Measurements from ENCODE around the gene ERCC6L2. TPM values are rescaled to one million over a fixed set of nuclear protein-coding genes. Genes with fewer than 3 reads are reported as not detected.

The ERCC6L2 gene
- total RNA-seq, 1 donor = 102 TPM

- no peak overlapping the region for H3K4me3 ChIP-seq (ENCODE audit: low read depth, low read length)
- peak; percentile 21 for DNase-seq (ENCODE audit: low read depth)
- no peak for TF ChIP-seq CTCF (IDR thresholded peaks at IDR 0.05; ENCODE audit: insufficient read depth, low read depth, low read length)
Measured at GRCh38 chr9:95940265-95940664, 64.8 kb downstream of the ERCC6L2 start.

- TF ChIP-seq CTCF (IDR thresholded peaks at IDR 0.05; ENCODE audit: insufficient read depth, low read depth, low read length) = no peak
- no peak overlapping the region for H3K4me3 ChIP-seq (ENCODE audit: low read depth, low read length)
- DNase-seq (ENCODE audit: low read depth) = no peak
Measured at GRCh38 chr9:95942016-95942415, 66.5 kb downstream of the ERCC6L2 start.

- no peak overlapping the region for H3K4me3 ChIP-seq (ENCODE audit: low read depth, low read length)
- no peak for DNase-seq (ENCODE audit: low read depth)
- no peak for TF ChIP-seq CTCF (IDR thresholded peaks at IDR 0.05; ENCODE audit: insufficient read depth, low read depth, low read length)
Measured at GRCh38 chr9:95947118-95947517, 71.6 kb downstream of the ERCC6L2 start.

- DNase-seq (ENCODE audit: low read depth) = no peak
- no peak for TF ChIP-seq CTCF (IDR thresholded peaks at IDR 0.05; ENCODE audit: insufficient read depth, low read depth, low read length)
- no peak overlapping the region for H3K4me3 ChIP-seq (ENCODE audit: low read depth, low read length)
Measured at GRCh38 chr9:95952471-95952870, 77.0 kb downstream of the ERCC6L2 start.

GRCh38 chr9:95953986-95954385 lies 78.5 kb downstream of the ERCC6L2 start:
- no peak for DNase-seq (ENCODE audit: low read depth)
- TF ChIP-seq CTCF (IDR thresholded peaks at IDR 0.05; ENCODE audit: insufficient read depth, low read depth, low read length) = no peak
- H3K4me3 ChIP-seq (ENCODE audit: low read depth, low read length) = no peak overlapping the region

DNA sequence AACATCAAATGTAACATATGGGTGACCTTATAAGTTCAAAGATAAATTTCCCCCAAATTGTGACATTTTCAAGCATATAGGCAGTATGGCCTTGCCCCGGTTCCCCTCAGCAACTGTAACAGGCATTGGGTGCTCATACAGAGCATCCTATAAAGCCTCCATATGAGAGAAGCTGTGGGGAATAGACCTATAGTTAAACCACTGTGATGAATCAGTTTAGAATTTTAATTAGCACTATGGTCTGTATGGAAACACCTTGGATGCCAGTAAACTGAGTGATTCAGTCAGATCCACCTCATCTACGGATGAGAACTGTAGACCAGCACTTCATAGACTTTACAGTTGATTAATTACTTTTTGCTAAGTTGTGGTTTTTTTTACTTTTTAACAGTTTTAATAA lies 79.4 kb downstream of the ERCC6L2 start:
- no peak for DNase-seq (ENCODE audit: low read depth)
- no peak for TF ChIP-seq CTCF (IDR thresholded peaks at IDR 0.05; ENCODE audit: insufficient read depth, low read depth, low read length)
- no peak overlapping the region for H3K4me3 ChIP-seq (ENCODE audit: low read depth, low read length)

DNA sequence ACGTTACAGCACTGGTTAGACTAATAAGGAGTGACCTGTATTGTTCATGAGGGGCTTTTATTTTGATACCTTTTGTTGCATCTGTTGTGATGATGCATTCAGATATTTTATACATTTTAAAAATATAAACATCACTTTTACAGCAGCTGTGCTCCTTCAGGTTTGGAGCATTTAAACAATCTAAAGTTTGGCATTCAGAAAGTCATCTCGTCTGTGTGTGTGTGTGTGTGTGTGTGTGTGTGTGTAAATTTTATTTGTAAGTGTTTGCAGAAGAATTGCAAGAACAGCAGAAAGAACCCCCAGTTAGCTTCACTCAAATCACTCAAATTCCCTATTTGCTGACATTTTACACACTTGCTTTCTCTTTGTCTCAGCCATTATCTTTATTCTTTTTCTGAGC lies 87.4 kb downstream of the ERCC6L2 start:
- DNase-seq (ENCODE audit: low read depth) = no peak
- no peak for TF ChIP-seq CTCF (IDR thresholded peaks at IDR 0.05; ENCODE audit: insufficient read depth, low read depth, low read length)
- no peak overlapping the region for H3K4me3 ChIP-seq (ENCODE audit: low read depth, low read length)
